Measurements from ENCODE around the gene RNF40. TPM values are rescaled to one million over a fixed set of nuclear protein-coding genes. Genes with fewer than 3 reads are reported as not detected.

Gene RNF40
- total and polyA plus RNA-seq, 2 experiments from 2014 or later, result 70.4 to 75.3 TPM

GRCh38 chr16:30740364-30741251 is 21.5 kb upstream of the RNF40 start:
- Histone ChIP-seq H4K20me1 (ENCODE audit: insufficient read depth, poor library complexity, severe bottlenecking) (no peaks in the 10 kb centered on the region), H3K4me1 (ENCODE audit: insufficient read depth) (peaks cover 14% of the 10 kb centered on the region), H3K79me2 (peaks cover 7% of the 10 kb centered on the region), H2AFZ (no peak overlapping the region), H3K27ac (peak overlapping the region; percentile 96), H3K4me2 (peak overlapping the region; percentile 62), H3K27me3 (no peaks in the 10 kb centered on the region), H3K4me3 (no peak overlapping the region), H3K9me2 (replicated peaks; ENCODE audit: insufficient read depth) (no peaks in the 10 kb centered on the region), H3K36me3 (replicated peaks; ENCODE audit: insufficient read depth, low read depth) (no peaks in the 10 kb centered on the region), H3K9me3 (ENCODE audit: low read depth) (no peaks in the 10 kb centered on the region)
- 66% methylated on average over 8 of the region's 8 CpGs for WGBS (ENCODE audit: low lambda C conversion rate, missing lambda C conversion rate)
- TF ChIP-seq EZH2phosphoT487 (IDR thresholded peaks at IDR 0.05; ENCODE audit: low read depth, severe bottlenecking, unreplicated experiment) (no peak), CTCF (IDR thresholded peaks at IDR 0.05; ENCODE audit: poor library complexity) (no peak), EZH2 (IDR thresholded peaks at IDR 0.05; ENCODE audit: borderline replicate concordance) (no peak)
- peak; percentile 87 for DNase-seq (ENCODE audit: low spot score)

- H3K79me2 ChIP-seq, result peaks cover 7% of the 10 kb centered on the region
- no peaks in the 10 kb centered on the region for H3K9me3 ChIP-seq (ENCODE audit: low read depth)
- H2AFZ ChIP-seq, result no peak overlapping the region
- DNase-seq (ENCODE audit: low spot score), result peak; percentile 81
- H3K27ac ChIP-seq, result peak overlapping the region; percentile 96
- H3K4me1 ChIP-seq (ENCODE audit: insufficient read depth), result peaks cover 14% of the 10 kb centered on the region
- no peaks in the 10 kb centered on the region for H3K27me3 ChIP-seq
- peak overlapping the region; percentile 62 for H3K4me2 ChIP-seq
- no peaks in the 10 kb centered on the region for H3K9me2 ChIP-seq (replicated peaks; ENCODE audit: insufficient read depth)
- WGBS (ENCODE audit: low lambda C conversion rate, missing lambda C conversion rate), result 82% methylated on average over 6 of the region's 6 CpGs
- H3K4me3 ChIP-seq, result no peak overlapping the region
- no peaks in the 10 kb centered on the region for H4K20me1 ChIP-seq (ENCODE audit: insufficient read depth, poor library complexity, severe bottlenecking)
- TF ChIP-seq CTCF (IDR thresholded peaks at IDR 0.05; ENCODE audit: poor library complexity) (no peak), EZH2phosphoT487 (IDR thresholded peaks at IDR 0.05; ENCODE audit: low read depth, severe bottlenecking, unreplicated experiment) (no peak), EZH2 (IDR thresholded peaks at IDR 0.05; ENCODE audit: borderline replicate concordance) (no peak)
- no peaks in the 10 kb centered on the region for H3K36me3 ChIP-seq (replicated peaks; ENCODE audit: insufficient read depth, low read depth)
Observed at GRCh38 chr16:30741461-30741914, 20.6 kb upstream of the RNF40 start.

GRCh38 chr16:30743716-30744115 is 18.4 kb upstream of the RNF40 start:
- H3K36me3 ChIP-seq (replicated peaks; ENCODE audit: insufficient read depth, low read depth), result no peaks in the 10 kb centered on the region

More at GRCh38 chr16:30743716-30744115, 18.4 kb upstream of the RNF40 start:
- Histone ChIP-seq H3K4me2 (no peak overlapping the region), H3K9me3 (ENCODE audit: low read depth) (no peaks in the 10 kb centered on the region), H3K4me1 (ENCODE audit: insufficient read depth) (peaks cover 18% of the 10 kb centered on the region), H3K4me3 (no peak overlapping the region), H2AFZ (no peak overlapping the region), H3K79me2 (peaks cover 9% of the 10 kb centered on the region), H4K20me1 (ENCODE audit: insufficient read depth, poor library complexity, severe bottlenecking) (no peaks in the 10 kb centered on the region), H3K9me2 (replicated peaks; ENCODE audit: insufficient read depth) (no peaks in the 10 kb centered on the region), H3K27ac (no peak overlapping the region), H3K27me3 (no peaks in the 10 kb centered on the region)
- no peak for TF ChIP-seq EZH2phosphoT487 (IDR thresholded peaks at IDR 0.05; ENCODE audit: low read depth, severe bottlenecking, unreplicated experiment)
- TF ChIP-seq EZH2 (IDR thresholded peaks at IDR 0.05; ENCODE audit: borderline replicate concordance), result no peak
- TF ChIP-seq CTCF (IDR thresholded peaks at IDR 0.05; ENCODE audit: poor library complexity), result no peak
- DNase-seq (ENCODE audit: low spot score), result no peak
- WGBS (ENCODE audit: low lambda C conversion rate, missing lambda C conversion rate), result 96% methylated on average over 7 of the region's 11 CpGs
